ENCODE results near the gene ATP23.

ATP23 gene

DNA sequence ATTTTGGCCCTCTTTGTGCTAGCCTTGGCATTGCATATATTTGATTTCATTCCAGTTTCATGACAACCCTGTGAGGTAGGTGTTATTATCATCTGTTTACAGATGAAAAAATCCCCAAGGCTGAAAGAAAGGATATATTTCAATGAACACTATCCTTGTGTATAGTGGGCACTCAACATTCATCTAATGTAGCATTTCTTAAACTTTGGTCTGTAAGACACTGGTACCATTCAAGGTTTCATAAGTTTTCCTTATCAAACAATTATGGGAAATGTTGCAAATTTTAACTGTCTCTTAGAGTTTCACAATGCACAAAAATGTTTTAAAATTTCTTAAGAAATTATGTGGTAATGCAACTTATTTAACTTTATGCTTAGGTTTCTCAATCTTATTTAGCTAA lies 44.3 kb downstream of the ATP23 start:
- no peak for DNase-seq (ENCODE audit: low spot score)
- TF ChIP-seq, protein P1, sequence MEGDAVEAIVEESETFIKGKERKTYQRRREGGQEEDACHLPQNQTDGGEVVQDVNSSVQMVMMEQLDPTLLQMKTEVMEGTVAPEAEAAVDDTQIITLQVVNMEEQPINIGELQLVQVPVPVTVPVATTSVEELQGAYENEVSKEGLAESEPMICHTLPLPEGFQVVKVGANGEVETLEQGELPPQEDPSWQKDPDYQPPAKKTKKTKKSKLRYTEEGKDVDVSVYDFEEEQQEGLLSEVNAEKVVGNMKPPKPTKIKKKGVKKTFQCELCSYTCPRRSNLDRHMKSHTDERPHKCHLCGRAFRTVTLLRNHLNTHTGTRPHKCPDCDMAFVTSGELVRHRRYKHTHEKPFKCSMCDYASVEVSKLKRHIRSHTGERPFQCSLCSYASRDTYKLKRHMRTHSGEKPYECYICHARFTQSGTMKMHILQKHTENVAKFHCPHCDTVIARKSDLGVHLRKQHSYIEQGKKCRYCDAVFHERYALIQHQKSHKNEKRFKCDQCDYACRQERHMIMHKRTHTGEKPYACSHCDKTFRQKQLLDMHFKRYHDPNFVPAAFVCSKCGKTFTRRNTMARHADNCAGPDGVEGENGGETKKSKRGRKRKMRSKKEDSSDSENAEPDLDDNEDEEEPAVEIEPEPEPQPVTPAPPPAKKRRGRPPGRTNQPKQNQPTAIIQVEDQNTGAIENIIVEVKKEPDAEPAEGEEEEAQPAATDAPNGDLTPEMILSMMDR (IDR thresholded peaks at IDR 0.05; ENCODE audit: extremely low read depth, missing control alignments), result no peak

DNA sequence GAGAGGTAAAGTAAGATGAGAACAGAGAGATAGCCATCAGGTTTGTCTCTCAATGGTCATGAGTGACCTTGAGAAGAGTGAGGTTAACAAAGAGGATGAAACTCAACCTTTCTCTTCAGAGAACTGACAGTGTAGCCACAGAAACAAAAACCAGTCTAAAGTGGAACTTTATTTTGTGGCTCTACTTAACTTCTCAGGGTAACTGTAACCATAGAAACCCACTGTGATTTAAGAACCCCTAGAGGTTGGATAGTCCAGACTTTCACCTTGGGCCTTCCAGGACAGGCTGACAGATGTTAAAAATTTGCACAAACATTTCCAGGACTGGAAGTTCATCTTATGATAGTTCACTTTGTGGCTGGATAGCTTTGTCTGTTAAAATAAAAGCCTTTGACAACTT lies 48.5 kb downstream of the ATP23 start:
- DNase-seq (ENCODE audit: low spot score), result no peak
- TF ChIP-seq, protein P1 (IDR thresholded peaks at IDR 0.05; ENCODE audit: extremely low read depth, missing control alignments), result no peak

DNA sequence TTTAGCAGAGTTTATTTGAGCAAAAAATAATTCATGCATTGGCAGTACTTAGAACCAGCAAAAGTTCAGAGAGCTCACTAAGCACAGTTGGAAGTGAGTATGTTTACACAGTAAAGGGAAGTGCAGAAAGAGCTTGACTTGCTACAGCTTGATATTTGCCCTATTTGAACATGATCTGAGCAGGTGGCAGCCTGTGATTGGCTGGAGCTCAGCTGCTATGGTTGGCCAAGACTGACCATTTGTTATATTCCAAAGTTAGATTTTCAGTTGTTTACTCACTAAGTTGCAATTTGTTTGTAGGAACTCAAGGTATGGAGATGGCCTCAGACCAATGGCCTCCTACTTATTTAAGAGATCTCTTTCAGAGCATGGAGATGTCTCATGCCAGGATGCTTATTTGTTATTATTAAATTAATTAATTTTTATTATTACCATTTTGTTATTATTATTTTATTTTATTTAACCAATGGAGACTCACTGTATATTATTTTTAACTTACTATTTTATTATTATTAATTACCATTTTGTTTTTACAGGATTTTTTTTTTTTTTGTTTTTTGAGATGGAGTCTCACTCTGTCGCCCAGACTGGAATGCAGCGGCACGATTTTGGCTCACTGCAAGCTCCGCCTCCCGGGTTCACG lies 49.0 kb downstream of the ATP23 start:
- DNase-seq (ENCODE audit: low spot score), result no peak
- TF ChIP-seq, protein P1 (IDR thresholded peaks at IDR 0.05; ENCODE audit: extremely low read depth, missing control alignments), result no peak

DNA sequence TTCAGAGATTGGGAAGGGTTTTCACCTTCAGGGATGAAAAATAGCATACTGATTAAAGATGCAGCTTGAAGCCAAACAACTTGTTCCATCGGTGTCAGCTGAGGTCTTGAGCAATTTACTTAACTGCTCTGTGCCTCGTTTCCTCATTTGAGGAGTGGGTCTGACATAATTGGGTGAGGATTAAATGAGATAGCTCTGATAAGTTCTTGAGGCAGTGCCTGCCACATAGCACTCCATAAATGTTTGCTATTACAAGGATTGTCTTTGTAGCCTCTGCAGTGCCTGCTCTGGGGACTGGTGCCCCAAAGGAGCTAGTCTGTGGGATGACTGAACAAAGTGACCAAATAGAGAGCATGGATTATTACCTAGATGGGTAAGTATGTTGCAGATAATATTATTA lies 50.6 kb downstream of the ATP23 start:
- TF ChIP-seq, protein P1 (IDR thresholded peaks at IDR 0.05; ENCODE audit: extremely low read depth, missing control alignments), result no peak
- no peak for DNase-seq (ENCODE audit: low spot score)

DNA sequence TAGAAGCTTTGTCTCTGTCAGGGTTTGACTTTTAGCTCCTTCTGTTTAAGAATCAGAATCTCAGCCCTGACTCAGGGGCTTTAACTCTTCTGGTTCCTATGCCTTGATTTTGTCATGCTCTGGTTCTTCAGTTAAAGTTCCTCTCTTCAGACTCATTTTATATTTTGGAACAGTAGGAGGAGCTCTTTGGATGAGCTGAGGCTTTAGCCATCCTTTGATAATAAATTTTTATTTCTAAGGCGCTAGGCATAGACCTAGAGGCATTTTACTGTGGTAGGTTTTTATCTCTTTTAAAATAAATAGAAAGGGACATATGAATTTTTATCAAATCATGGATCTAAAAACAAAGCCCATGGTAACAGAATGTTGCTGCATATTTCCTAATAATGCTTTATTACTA lies 51.7 kb downstream of the ATP23 start:
- no peak for DNase-seq (ENCODE audit: low spot score)
- TF ChIP-seq, protein P1 (IDR thresholded peaks at IDR 0.05; ENCODE audit: extremely low read depth, missing control alignments), result no peak

DNA sequence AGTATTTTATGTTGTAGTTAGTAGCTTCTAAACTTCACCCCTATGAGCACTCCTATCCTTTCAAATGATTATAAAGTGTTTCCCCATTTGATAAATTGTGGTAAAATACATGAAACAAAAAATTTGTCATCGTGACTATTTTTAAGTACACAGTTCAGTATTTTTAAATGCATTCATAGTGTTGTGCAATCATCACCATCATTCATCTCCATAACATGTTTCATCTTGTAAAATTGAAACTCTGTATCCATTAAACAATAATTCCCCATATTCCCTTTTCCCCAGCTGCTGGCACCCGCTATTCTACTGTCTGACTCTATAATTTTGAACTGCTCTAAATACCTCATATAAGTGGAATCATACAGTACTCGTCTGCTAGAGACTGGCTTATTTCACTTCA lies 52.5 kb downstream of the ATP23 start:
- TF ChIP-seq, protein P1 (IDR thresholded peaks at IDR 0.05; ENCODE audit: extremely low read depth, missing control alignments), result no peak
- DNase-seq (ENCODE audit: low spot score), result no peak

DNA sequence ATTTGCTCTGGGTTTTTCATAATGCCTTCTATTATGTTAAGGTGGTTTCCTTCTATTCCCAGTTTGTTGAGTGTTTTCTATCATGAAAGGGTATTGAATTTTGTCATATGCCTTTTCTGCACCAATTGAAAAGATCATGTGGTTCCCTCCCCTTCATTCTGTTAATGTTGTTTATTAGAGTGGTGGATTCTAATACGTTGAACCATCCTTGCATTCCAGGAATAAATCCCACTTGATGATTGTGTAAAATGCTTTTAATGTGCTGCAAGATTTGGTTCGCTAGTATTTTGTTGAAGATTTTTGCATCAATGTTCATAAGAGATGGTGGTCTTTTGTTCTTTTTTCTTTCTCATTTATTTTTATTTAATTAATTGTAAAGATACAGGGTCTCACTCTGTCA lies 55.2 kb downstream of the ATP23 start:
- TF ChIP-seq, protein P1 (IDR thresholded peaks at IDR 0.05; ENCODE audit: extremely low read depth, missing control alignments), result no peak

More for the DNA sequence above, 55.2 kb downstream of the ATP23 start:
- DNase-seq (ENCODE audit: low spot score), result no peak
